Measurements from ENCODE around the gene WDR82.

GRCh38 chr3:52248165-52248541, 30.3 kb downstream of the WDR82 start:
- TF ChIP-seq POLR2A (IDR thresholded peaks at IDR 0.05; ENCODE audit: low read depth, low read length) = no peak
- no peak; the same call in 1 of the 2 replicates for TF ChIP-seq POLR2AphosphoS5 (IDR thresholded peaks at IDR 0.05; ENCODE audit: low read depth, low read length)
- no peak for TF ChIP-seq TAF1 (IDR thresholded peaks at IDR 0.05; ENCODE audit: borderline replicate concordance, low read depth, low read length)

All from GM12892 (cell line).